Activated CD4-positive, alpha-beta memory T cell treated with anti-CD3 and anti-CD28 coated beads for 36 hours (primary cell): Measurements from ENCODE around the gene CTR9. TPM values are rescaled to one million over a fixed set of nuclear protein-coding genes. Genes with fewer than 3 reads are reported as not detected.

Experiments used
- CTCF ChIA-PET: fragments of 350-600 bp; sonication (Branson Sonifier 250); formaldehyde crosslinking; loops from one replicate; lab custom pipeline; 2021; ENCODE audit warnings: antibody characterized with exemption, inconsistent platforms; lab: Charles Lee
- POLR2A ChIA-PET: fragments of 350-600 bp; sonication (Branson Sonifier 250); formaldehyde crosslinking; loops from one replicate; lab custom pipeline; 2021; ENCODE audit warnings: antibody characterized with exemption; lab: Charles Lee
- DNase-seq: peaks from one replicate; pipeline ENCODE4 v3.0.0-alpha.2; 2020
- H3K27ac Mint-ChIP-seq: one replicate; pipeline ENCODE4 v1.8.0; 2021; ENCODE audit warnings: mixed read lengths
- H3K27me3 Mint-ChIP-seq: one replicate; pipeline ENCODE4 v1.8.0; 2021; ENCODE audit warnings: mixed read lengths
- H3K36me3 Mint-ChIP-seq: one replicate; pipeline ENCODE4 v1.8.0; 2021; ENCODE audit warnings: mixed read lengths
- H3K4me1 Mint-ChIP-seq: one replicate; pipeline ENCODE4 v1.8.0; 2021; ENCODE audit warnings: low read depth, mixed read lengths
- H3K4me3 Mint-ChIP-seq: one replicate; pipeline ENCODE4 v1.8.0; 2021; ENCODE audit warnings: mild to moderate bottlenecking, mixed read lengths
- H3K9me3 Mint-ChIP-seq: one replicate; pipeline ENCODE4 v1.8.0; 2021; ENCODE audit warnings: mixed read lengths
- intact Hi-C: fragments of 100-400 bp; cut with micrococcal nuclease; formaldehyde crosslinking; loops from one replicate; pipeline ENCODE4 v1.15.1; 2023
- total RNA-seq, 2 experiments: library from RNA; stranded (reverse); gene quantifications; one replicate each; pipeline ENCODE4 v1.2.3, GENCODE V29; 2021

The CTR9 gene
- total RNA-seq, 2 experiments from 2014 or later, result 37.6 to 39.9 TPM

- peak overlapping the region; percentile 69 for H3K27ac Mint-ChIP-seq
- CTCF ChIA-PET, result interaction anchor here (1.1 kb wide), 1 partner anchor 358 kb away, joined by 3 read pairs; no protein-coding TSS in a partner anchor
- peak overlapping the region; percentile 9 for H3K4me3 Mint-ChIP-seq
- no peaks in the 10 kb centered on the region for H3K36me3 Mint-ChIP-seq
- H3K4me1 Mint-ChIP-seq, result peaks cover 16% of the 10 kb centered on the region
- no peaks in the 10 kb centered on the region for H3K9me3 Mint-ChIP-seq
- peaks cover 7% of the 10 kb centered on the region for H3K27me3 Mint-ChIP-seq
- peak; percentile 52 for DNase-seq
- intact Hi-C loops, result loop anchor here (5.0 kb wide), 1 partner anchor 268 kb away; the partner anchor contains the start of gene AMPD3
- POLR2A ChIA-PET, result interaction anchor here (0.7 to 1.0 kb wide), 2 partner anchors 17 to 83 kb away, joined by 3 read pairs; partner anchors contain the start of gene EIF4G2
Observed at GRCh38 chr11:10725114-10725906, 25.7 kb upstream of the CTR9 start.

DNA sequence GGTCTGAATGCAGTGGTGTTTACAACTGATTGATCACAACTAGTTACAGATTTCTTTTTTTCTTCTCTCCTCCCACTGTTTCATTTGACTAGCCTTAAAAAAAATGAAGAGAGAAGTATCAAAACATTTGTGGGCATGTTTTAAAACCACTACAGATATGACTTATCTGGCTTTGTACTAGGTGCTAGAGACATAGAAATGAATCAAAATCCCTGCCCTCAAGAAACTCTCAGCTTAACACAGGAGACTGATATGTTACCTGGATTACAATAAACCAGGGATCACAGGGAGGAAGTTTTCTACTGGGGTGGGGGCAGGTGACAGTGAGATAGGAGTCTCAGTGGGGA is 25.2 kb upstream of the CTR9 start:
- Mint-ChIP-seq H3K9me3 (no peaks in the 10 kb centered on the region), H3K27ac (peak overlapping the region; percentile 69), H3K4me3 (no peak overlapping the region), H3K4me1 (peaks cover 16% of the 10 kb centered on the region), H3K36me3 (no peaks in the 10 kb centered on the region), H3K27me3 (peaks cover 7% of the 10 kb centered on the region)
- no peak for DNase-seq
- intact Hi-C loops, result loop anchor here (5.0 kb wide), 1 partner anchor 269 kb away; the partner anchor contains the start of gene AMPD3
- POLR2A ChIA-PET, result interaction anchor here (0.7 to 1.0 kb wide), 2 partner anchors 83 to 185 kb away, joined by 3 read pairs; partner anchors contain the start of genes EIF4G2 and RNF141
- CTCF ChIA-PET, result no interaction called here

- Mint-ChIP-seq H3K27ac (no peak overlapping the region), H3K27me3 (peaks cover 9% of the 10 kb centered on the region), H3K4me3 (no peak overlapping the region), H3K4me1 (peaks cover 16% of the 10 kb centered on the region), H3K36me3 (no peaks in the 10 kb centered on the region), H3K9me3 (no peaks in the 10 kb centered on the region)
- intact Hi-C loops, result loop anchor here (5.0 kb wide), 1 partner anchor 270 kb away; the partner anchor contains the start of gene AMPD3
- POLR2A ChIA-PET, result interaction anchor here (0.8 kb wide), 1 partner anchor 186 kb away, joined by 3 read pairs; the partner anchor contains the start of gene RNF141
- no peak for DNase-seq
- CTCF ChIA-PET, result interaction anchor here (0.9 to 2.3 kb wide), 4 partner anchors 10 to 321 kb away, joined by 3 to 12 read pairs (median 7); partner anchors contain the start of gene RNF141
Observed at GRCh38 chr11:10727146-10727851, 23.7 kb upstream of the CTR9 start.

DNA sequence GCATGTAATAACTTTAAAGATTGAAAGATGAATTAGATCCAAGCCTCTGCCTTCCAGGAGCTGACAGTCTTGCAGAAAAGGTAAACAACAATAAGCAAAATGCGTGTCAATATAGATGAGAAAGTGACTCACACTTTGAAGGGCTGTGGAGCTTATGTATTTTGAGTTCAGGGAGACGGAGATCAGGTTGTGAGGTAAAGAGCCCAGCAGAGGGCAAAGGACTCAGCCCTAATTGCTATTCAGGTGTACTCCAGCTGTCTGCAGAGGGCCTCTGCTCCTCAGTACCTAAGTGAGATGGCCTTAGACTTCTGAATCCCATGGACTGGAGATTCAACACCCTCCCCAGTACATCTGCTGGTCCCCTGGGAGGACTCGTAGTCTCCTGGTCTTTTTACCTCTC is 22.9 kb upstream of the CTR9 start:
- H3K27ac Mint-ChIP-seq, result no peak overlapping the region
- no peaks in the 10 kb centered on the region for H3K36me3 Mint-ChIP-seq
- intact Hi-C loops, result loop anchor here (5.0 kb wide), 1 partner anchor 271 kb away; the partner anchor contains the start of gene AMPD3
- H3K27me3 Mint-ChIP-seq, result peaks cover 9% of the 10 kb centered on the region
- DNase-seq, result no peak
- POLR2A ChIA-PET, result interaction anchor here (0.8 kb wide), 1 partner anchor 187 kb away, joined by 3 read pairs; the partner anchor contains the start of gene RNF141
- peaks cover 16% of the 10 kb centered on the region for H3K4me1 Mint-ChIP-seq
- no peaks in the 10 kb centered on the region for H3K9me3 Mint-ChIP-seq
- H3K4me3 Mint-ChIP-seq, result no peak overlapping the region
- CTCF ChIA-PET, result interaction anchor here (0.9 to 2.3 kb wide), 4 partner anchors 10 to 322 kb away, joined by 3 to 12 read pairs (median 7); partner anchors contain the start of gene RNF141

DNA sequence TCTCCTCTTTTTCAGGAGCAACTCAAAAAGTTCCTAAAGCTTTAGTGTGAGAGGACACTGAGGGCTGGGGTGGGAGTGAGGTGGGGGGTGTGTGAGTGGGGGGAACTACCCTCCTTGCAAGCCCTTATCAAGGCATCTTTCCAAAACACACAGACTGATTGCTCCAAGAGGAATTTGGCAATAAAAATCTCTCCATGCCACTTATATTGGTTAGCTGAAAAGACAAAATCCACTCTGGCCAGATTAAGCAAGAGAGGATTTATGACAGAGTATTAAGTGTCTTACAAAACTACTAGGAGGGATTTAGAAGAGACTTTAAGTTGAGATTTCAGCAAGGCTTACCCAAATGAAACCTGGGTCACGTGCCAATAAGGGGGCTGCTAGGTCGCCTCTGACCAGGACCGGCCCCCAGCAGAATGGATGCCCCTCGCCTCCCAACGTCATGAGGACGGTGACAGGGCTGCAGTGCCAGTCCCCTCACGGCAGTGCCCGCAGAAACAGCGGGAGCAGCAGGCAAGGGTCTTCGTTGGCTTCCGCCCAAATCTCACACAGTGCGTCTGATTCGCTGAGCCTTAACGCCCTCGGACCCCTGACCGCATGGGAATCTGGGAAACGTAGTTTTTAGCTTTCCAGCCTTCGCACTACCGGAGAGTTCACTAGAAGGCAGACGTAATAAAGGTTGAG is 22.1 kb upstream of the CTR9 start:
- CTCF ChIA-PET, result interaction anchor here (1.4 to 1.8 kb wide), 2 partner anchors 9 to 188 kb away, joined by 4 to 10 read pairs; partner anchors contain the start of gene RNF141
- no peaks in the 10 kb centered on the region for H3K36me3 Mint-ChIP-seq
- H3K4me1 Mint-ChIP-seq, result peaks cover 16% of the 10 kb centered on the region
- DNase-seq, result no peak
- no peak overlapping the region for H3K4me3 Mint-ChIP-seq
- POLR2A ChIA-PET, result no interaction called here
- intact Hi-C loops, result loop anchor here (5.0 kb wide), 1 partner anchor 272 kb away; the partner anchor contains the start of gene AMPD3
- no peaks in the 10 kb centered on the region for H3K9me3 Mint-ChIP-seq
- no peak overlapping the region for H3K27ac Mint-ChIP-seq
- peaks cover 7% of the 10 kb centered on the region for H3K27me3 Mint-ChIP-seq

DNA sequence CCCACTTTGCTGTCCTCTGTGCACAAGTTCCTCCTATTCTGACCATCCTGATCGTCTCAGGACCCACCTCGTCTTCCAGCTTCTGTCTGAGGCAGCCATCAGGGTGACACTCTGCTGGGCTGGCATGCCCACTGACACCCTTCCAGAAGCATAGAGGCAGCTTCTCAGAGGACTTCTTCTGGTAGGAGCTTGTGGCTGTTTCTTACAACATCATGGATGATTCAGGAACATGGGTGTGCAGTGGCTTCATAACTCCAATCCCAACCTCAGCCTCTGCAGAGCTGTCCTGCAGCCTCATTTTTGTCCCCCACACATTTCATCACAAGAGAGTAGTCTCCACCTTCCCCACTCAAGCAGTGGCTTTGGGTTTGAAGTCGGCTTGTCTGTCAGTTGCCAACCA is 20.9 kb upstream of the CTR9 start:
- intact Hi-C loops, result no loop called here
- DNase-seq, result no peak
- Mint-ChIP-seq H3K4me1 (peaks cover 15% of the 10 kb centered on the region), H3K9me3 (no peaks in the 10 kb centered on the region), H3K27me3 (peaks cover 6% of the 10 kb centered on the region), H3K36me3 (no peaks in the 10 kb centered on the region), H3K27ac (no peak overlapping the region), H3K4me3 (no peak overlapping the region)
- ChIA-PET POLR2A (no interaction called here), CTCF (interaction anchor here (1.5 to 1.6 kb wide), 2 partner anchors 189 to 324 kb away, joined by 5 to 6 read pairs; partner anchors contain the start of gene RNF141)

DNA sequence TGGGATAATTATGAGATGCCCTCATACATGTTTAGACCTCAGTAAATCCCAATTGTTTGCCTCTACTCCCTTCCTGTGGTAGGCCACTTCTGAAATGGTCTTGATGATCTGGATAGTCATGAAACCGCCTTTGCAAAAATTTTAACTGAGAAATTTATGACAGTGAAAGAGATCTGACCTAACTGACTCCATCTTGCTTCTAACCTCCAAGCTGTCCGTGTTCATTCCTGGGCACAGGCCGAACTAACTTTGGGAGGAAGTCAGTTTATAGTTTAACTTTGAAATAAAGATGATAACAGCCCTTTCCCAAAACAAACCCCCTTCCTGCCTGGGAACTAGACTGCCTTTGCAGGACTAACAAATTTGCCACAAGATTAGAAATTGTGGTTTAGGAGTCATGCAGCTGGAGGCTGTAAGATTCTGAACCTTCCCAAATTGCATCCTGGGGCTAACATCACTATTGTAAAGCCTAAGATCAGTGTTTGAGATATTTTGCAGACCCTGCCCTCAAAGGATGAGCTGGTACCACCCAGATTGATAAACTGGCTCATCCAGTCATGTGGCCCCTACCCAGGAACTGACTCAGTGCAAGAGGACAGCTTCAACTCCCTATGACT is 19.9 kb upstream of the CTR9 start:
- intact Hi-C loops, result no loop called here
- Mint-ChIP-seq H3K4me1 (peaks cover 13% of the 10 kb centered on the region), H3K36me3 (no peaks in the 10 kb centered on the region), H3K27ac (no peak overlapping the region), H3K9me3 (no peaks in the 10 kb centered on the region), H3K27me3 (peaks cover 6% of the 10 kb centered on the region), H3K4me3 (no peak overlapping the region)
- DNase-seq, result no peak
- ChIA-PET POLR2A (no interaction called here), CTCF (interaction anchor here (1.5 to 2.2 kb wide), 3 partner anchors 190 to 325 kb away, joined by 5 to 12 read pairs (median 6); partner anchors contain the start of gene RNF141)

GRCh38 chr11:10735481-10736475 is 15.3 kb upstream of the CTR9 start:
- H3K9me3 Mint-ChIP-seq, result no peaks in the 10 kb centered on the region
- intact Hi-C loops, result loop anchor here (1.0 to 5.0 kb wide), 6 partner anchors 81 to 978 kb away; no protein-coding TSS in a partner anchor
- CTCF ChIA-PET, result interaction anchor here (0.5 to 4.3 kb wide), 19 partner anchors 12 to 432 kb away, joined by 3 to 46 read pairs (median 4); partner anchors contain the start of gene RNF141
- POLR2A ChIA-PET, result no interaction called here
- no peaks in the 10 kb centered on the region for H3K36me3 Mint-ChIP-seq
- no peak overlapping the region for H3K27ac Mint-ChIP-seq
- H3K4me3 Mint-ChIP-seq, result peak overlapping the region; percentile 53
- peaks cover 2% of the 10 kb centered on the region for H3K27me3 Mint-ChIP-seq
- H3K4me1 Mint-ChIP-seq, result peaks cover 11% of the 10 kb centered on the region
- DNase-seq, result peak; percentile 92

DNA sequence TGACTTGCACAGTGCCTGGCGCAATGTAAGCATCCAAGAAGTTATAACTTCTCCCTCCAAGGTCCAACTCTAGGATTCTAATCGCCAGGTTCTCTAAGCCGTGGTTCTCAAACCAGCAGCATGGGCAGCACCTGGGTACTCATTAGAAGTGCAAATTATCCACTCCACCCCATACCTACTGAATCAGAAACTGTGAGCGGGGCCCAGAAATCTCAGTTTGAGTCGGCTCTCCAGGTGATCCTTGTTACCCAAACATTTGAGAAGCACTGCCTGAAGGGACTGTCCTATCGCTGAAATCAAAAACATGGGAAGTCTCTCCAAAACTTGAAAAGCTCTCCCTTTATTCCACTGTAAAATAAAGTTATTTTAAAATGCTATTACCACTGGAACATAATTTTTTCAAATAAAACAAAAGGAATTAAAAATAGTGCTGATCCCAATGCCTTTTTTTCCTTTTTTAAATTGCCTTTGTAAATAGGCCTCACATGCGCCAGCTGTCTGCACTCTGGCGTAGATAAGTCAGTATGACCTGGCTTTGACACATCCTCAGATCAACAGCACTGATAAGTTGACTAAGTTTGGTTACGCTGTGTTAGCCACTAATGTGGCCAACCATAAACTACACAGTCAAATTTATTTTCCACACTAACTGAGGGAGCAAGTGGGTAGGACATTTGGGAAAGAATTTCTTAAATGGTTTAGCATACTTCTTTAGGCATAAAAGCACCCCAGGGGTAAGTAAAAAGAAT is 8.4 kb upstream of the CTR9 start:
- Mint-ChIP-seq H3K27ac (peak overlapping the region; percentile 74), H3K27me3 (no peaks in the 10 kb centered on the region), H3K4me1 (peaks cover 39% of the 10 kb centered on the region), H3K4me3 (peak overlapping the region; percentile 37), H3K36me3 (no peaks in the 10 kb centered on the region), H3K9me3 (no peaks in the 10 kb centered on the region)
- DNase-seq, result peak; percentile 66
- CTCF ChIA-PET, result interaction anchor here (1.0 to 1.5 kb wide), 5 partner anchors 50 to 337 kb away, joined by 3 to 6 read pairs (median 3); partner anchors contain the start of gene RNF141
- intact Hi-C loops, result loop anchor here (2.0 to 5.0 kb wide), 4 partner anchors 66 to 445 kb away; partner anchors contain the start of genes EIF4G2 and RNF141
- POLR2A ChIA-PET, result interaction anchor here (0.8 to 1.1 kb wide), 4 partner anchors 8 to 302 kb away, joined by 3 to 6 read pairs (median 4); partner anchors contain the start of genes CTR9 and EIF4G2
